ENCODE results near the gene SPINK1.

Gene SPINK1

DNA sequence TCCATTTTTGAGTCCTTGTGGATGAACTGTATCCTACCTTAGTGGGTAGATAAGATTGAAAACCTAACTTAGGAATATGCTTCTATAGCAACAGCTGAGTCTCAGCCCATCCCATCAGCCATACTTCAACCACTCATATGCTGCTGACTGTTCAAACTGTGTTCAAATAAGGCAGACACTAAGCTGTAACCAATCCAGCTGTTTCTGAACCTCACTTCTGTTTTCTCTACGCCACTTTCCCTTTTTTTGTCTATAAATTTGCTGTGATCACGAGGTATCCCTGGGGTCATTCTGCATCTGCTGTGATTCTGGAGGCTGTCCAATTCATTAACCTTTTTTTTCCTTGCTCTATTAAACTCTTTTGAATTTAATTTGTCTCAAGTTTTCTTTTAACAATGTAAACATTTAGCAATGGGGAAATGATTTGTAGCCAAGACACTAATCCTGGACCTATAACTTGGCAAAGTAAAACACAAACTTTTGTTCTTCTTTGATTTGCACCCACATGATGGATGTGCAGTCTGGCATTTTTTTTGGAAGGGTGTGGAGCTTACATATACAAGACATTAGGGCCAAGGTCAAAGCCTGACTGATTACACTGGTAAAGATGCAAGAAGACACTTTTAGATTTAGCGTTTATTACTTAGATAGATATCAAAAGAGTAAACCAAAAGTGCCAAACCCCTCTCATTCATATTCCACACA, 32.1 kb upstream of the SPINK1 start:
- Histone ChIP-seq H3K4ac (ENCODE audit: low read length) (no peak overlapping the region), H2AFZ (ENCODE audit: low read length) (no peak overlapping the region), H2BK12ac (ENCODE audit: low read length) (no peak overlapping the region), H3K23ac (ENCODE audit: low read depth, low read length, poor library complexity) (no peak overlapping the region), H2AK5ac (ENCODE audit: low read depth, low read length) (no peak overlapping the region), H3K36me3 (replicated peaks in 1 of 2; ENCODE audit: control insufficient read depth in 2 of 2, insufficient read depth in 2 of 2, low read length in 2 of 2) (no peaks in the 10 kb centered on the region), H3K4me2 (ENCODE audit: insufficient read depth, low read length, poor library complexity, severe bottlenecking) (no peak overlapping the region), H3K27me3 (ENCODE audit: control insufficient read depth in 3 of 3, insufficient read depth in 3 of 3, low read depth in 1 of 3, low read length in 3 of 3) (peaks cover 0 to 5% (median 0%) of the 10 kb centered on the region in 3 experiments), H3K9ac (ENCODE audit: low read depth, low read length, poor library complexity) (no peak overlapping the region), H2BK5ac (ENCODE audit: low read length) (no peak overlapping the region), H2BK120ac (ENCODE audit: low read depth, low read length) (no peak overlapping the region), H3K9me3 (replicated peaks in 1 of 2; ENCODE audit: control insufficient read depth in 2 of 2, insufficient read depth in 1 of 2, low read depth in 1 of 2, low read length in 2 of 2) (no peaks in the 10 kb centered on the region), H3K18ac (ENCODE audit: low read length) (no peak overlapping the region), H3K4me1 (ENCODE audit: control insufficient read depth in 2 of 2, insufficient read depth in 1 of 2, low read depth in 1 of 2, low read length in 2 of 2) (no peaks in the 10 kb centered on the region), H2BK15ac (ENCODE audit: low read length) (no peak overlapping the region), H4K91ac (ENCODE audit: low read depth, low read length, poor library complexity) (no peak overlapping the region), H3K27ac (replicated peaks; ENCODE audit: low read length) (no peak overlapping the region), H3K4me3 (ENCODE audit: low read length in 2 of 2) (no peak overlapping the region), H4K8ac (ENCODE audit: low read depth, low read length) (no peak overlapping the region), H3K14ac (ENCODE audit: low read length) (no peak overlapping the region), H3K79me1 (ENCODE audit: low read depth, low read length) (no peaks in the 10 kb centered on the region)
- DNase-seq (ENCODE audit: low spot score), result no peak
- WGBS, 2 donors (ENCODE audit: extremely low coverage in 2 of 2, insufficient read length in 2 of 2, insufficient replicate concordance in 1 of 2), result no CpG with 5 or more reads among the region's 3 CpGs

DNA sequence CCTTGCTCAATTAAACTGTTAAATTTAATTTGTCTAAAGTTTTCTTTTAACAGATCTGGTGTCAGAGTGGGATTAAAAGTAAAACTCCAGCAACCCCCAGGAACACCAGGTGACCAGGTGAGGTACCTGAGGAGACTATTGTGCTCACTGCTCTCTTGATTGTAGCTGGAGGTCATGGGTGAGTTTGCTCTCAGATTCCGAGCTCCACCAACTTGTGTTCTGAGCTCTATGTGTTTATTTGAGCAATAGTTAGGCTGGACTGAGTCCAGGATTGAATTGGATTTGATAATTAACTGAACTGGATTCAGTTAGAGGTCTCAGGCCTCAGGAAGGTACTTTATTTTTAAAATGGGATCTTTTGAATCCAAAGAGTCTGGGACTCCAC, 29.2 kb upstream of the SPINK1 start:
- Histone ChIP-seq H3K27me3 (ENCODE audit: control insufficient read depth in 3 of 3, insufficient read depth in 3 of 3, low read depth in 1 of 3, low read length in 3 of 3) (peaks cover 0 to 12% (median 0%) of the 10 kb centered on the region in 3 experiments), H3K79me1 (ENCODE audit: low read depth, low read length) (no peaks in the 10 kb centered on the region), H3K18ac (ENCODE audit: low read length) (no peak overlapping the region), H3K9ac (ENCODE audit: low read depth, low read length, poor library complexity) (no peak overlapping the region), H3K4me1 (ENCODE audit: control insufficient read depth in 2 of 2, insufficient read depth in 1 of 2, low read depth in 1 of 2, low read length in 2 of 2) (no peaks in the 10 kb centered on the region), H3K4me3 (ENCODE audit: low read length in 2 of 2) (no peak overlapping the region), H3K14ac (ENCODE audit: low read length) (no peak overlapping the region), H3K23ac (ENCODE audit: low read depth, low read length, poor library complexity) (no peak overlapping the region), H3K4me2 (ENCODE audit: insufficient read depth, low read length, poor library complexity, severe bottlenecking) (no peak overlapping the region), H3K27ac (replicated peaks; ENCODE audit: low read length) (no peak overlapping the region), H3K9me3 (replicated peaks in 1 of 2; ENCODE audit: control insufficient read depth in 2 of 2, insufficient read depth in 1 of 2, low read depth in 1 of 2, low read length in 2 of 2) (no peaks in the 10 kb centered on the region), H3K36me3 (replicated peaks in 1 of 2; ENCODE audit: control insufficient read depth in 2 of 2, insufficient read depth in 2 of 2, low read length in 2 of 2) (no peaks in the 10 kb centered on the region), H4K91ac (ENCODE audit: low read depth, low read length, poor library complexity) (no peak overlapping the region), H2BK12ac (ENCODE audit: low read length) (no peak overlapping the region), H2BK15ac (ENCODE audit: low read length) (no peak overlapping the region), H4K8ac (ENCODE audit: low read depth, low read length) (no peak overlapping the region), H2BK5ac (ENCODE audit: low read length) (no peak overlapping the region), H2AFZ (ENCODE audit: low read length) (no peak overlapping the region), H2BK120ac (ENCODE audit: low read depth, low read length) (no peak overlapping the region), H2AK5ac (ENCODE audit: low read depth, low read length) (no peak overlapping the region), H3K4ac (ENCODE audit: low read length) (no peak overlapping the region)
- WGBS, 2 donors (ENCODE audit: extremely low coverage in 2 of 2, insufficient read length in 2 of 2, insufficient replicate concordance in 1 of 2), result no CpG with 5 or more reads among the region's 1 CpG
- no peak for DNase-seq (ENCODE audit: low spot score)

DNA sequence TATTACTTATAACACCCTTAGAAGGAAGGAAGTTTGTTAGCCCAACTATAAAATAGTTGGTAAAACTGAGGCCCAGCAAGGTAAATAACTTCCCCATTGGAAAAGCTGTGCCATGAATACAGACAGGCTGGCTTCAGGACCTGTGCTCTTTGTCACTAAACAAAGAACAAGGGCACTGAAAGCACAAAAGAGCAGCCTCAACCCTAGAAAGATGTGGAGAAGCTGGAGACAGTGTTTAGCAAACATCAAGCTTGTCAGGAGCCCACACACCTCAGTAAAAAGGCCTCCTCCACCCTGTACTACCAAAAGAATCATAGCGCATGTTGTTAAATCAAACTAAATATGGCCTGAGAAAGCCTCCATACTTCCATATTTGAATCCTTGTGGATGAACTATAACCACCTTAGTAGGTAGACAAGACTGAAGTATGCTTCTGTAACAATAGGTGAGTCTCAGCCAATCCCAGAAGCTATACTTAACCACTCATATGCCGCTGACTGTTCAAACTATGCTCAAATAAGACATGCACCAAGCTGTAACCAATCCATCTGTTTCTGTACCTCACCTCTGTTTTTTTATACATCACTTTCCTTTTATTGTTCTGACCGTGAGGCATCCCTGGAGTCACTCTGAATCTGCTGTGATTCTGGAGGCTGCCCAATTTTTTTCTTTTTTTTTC, 28.6 kb upstream of the SPINK1 start:
- no peak overlapping the region for H3K18ac ChIP-seq (ENCODE audit: low read length)
- H3K4me2 ChIP-seq (ENCODE audit: insufficient read depth, low read length, poor library complexity, severe bottlenecking), result no peak overlapping the region
- H2BK120ac ChIP-seq (ENCODE audit: low read depth, low read length), result no peak overlapping the region
- H3K27ac ChIP-seq (replicated peaks; ENCODE audit: low read length), result no peak overlapping the region
- H2BK12ac ChIP-seq (ENCODE audit: low read length), result no peak overlapping the region
- no peak overlapping the region for H3K4ac ChIP-seq (ENCODE audit: low read length)
- H3K4me3 ChIP-seq (ENCODE audit: low read length in 2 of 2), result no peak overlapping the region
- peaks cover 0 to 16% (median 0%) of the 10 kb centered on the region in 3 experiments for H3K27me3 ChIP-seq (ENCODE audit: control insufficient read depth in 3 of 3, insufficient read depth in 3 of 3, low read depth in 1 of 3, low read length in 3 of 3)
- no peaks in the 10 kb centered on the region for H3K36me3 ChIP-seq (replicated peaks in 1 of 2; ENCODE audit: control insufficient read depth in 2 of 2, insufficient read depth in 2 of 2, low read length in 2 of 2)
- WGBS, 2 donors (ENCODE audit: extremely low coverage in 2 of 2, insufficient read length in 2 of 2, insufficient replicate concordance in 1 of 2), result no CpG with 5 or more reads among the region's 3 CpGs
- H2AFZ ChIP-seq (ENCODE audit: low read length), result no peak overlapping the region
- H3K9me3 ChIP-seq (replicated peaks in 1 of 2; ENCODE audit: control insufficient read depth in 2 of 2, insufficient read depth in 1 of 2, low read depth in 1 of 2, low read length in 2 of 2), result no peaks in the 10 kb centered on the region
- no peak for DNase-seq (ENCODE audit: low spot score)
- no peak overlapping the region for H2BK5ac ChIP-seq (ENCODE audit: low read length)
- no peak overlapping the region for H4K8ac ChIP-seq (ENCODE audit: low read depth, low read length)
- H2BK15ac ChIP-seq (ENCODE audit: low read length), result no peak overlapping the region
- no peaks in the 10 kb centered on the region for H3K4me1 ChIP-seq (ENCODE audit: control insufficient read depth in 2 of 2, insufficient read depth in 1 of 2, low read depth in 1 of 2, low read length in 2 of 2)
- H2AK5ac ChIP-seq (ENCODE audit: low read depth, low read length), result no peak overlapping the region
- no peaks in the 10 kb centered on the region for H3K79me1 ChIP-seq (ENCODE audit: low read depth, low read length)
- no peak overlapping the region for H3K14ac ChIP-seq (ENCODE audit: low read length)
- no peak overlapping the region for H4K91ac ChIP-seq (ENCODE audit: low read depth, low read length, poor library complexity)
- no peak overlapping the region for H3K9ac ChIP-seq (ENCODE audit: low read depth, low read length, poor library complexity)
- no peak overlapping the region for H3K23ac ChIP-seq (ENCODE audit: low read depth, low read length, poor library complexity)

DNA sequence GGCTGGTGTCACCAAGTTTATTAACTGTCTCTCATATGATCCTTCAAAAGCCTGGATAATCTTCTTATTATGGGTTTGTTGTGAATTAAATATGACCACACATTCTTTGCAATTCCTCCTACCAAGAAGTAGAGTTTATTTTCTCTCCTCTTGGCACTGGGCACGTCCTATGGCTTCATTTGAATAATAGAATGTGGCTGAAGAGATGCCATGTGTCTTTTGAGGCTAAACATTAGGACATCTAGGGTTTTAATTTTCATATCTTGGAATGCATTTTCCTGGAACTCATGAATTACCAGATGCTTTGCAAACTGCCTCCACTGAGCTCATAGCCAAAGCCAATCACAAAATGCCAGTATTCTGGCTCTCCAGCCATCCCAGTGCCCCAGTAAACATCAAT, 27.1 kb upstream of the SPINK1 start:
- H2BK120ac ChIP-seq (ENCODE audit: low read depth, low read length), result no peak overlapping the region
- DNase-seq (ENCODE audit: low spot score), result no peak
- no peak overlapping the region for H3K18ac ChIP-seq (ENCODE audit: low read length)
- H3K23ac ChIP-seq (ENCODE audit: low read depth, low read length, poor library complexity), result no peak overlapping the region
- no peak overlapping the region for H2AK5ac ChIP-seq (ENCODE audit: low read depth, low read length)
- H2BK15ac ChIP-seq (ENCODE audit: low read length), result no peak overlapping the region
- H3K4me3 ChIP-seq (ENCODE audit: low read length in 2 of 2), result no peak overlapping the region
- no peaks in the 10 kb centered on the region for H3K9me3 ChIP-seq (replicated peaks in 1 of 2; ENCODE audit: control insufficient read depth in 2 of 2, insufficient read depth in 1 of 2, low read depth in 1 of 2, low read length in 2 of 2)
- no peak overlapping the region for H2AFZ ChIP-seq (ENCODE audit: low read length)
- H3K4me1 ChIP-seq (ENCODE audit: control insufficient read depth in 2 of 2, insufficient read depth in 1 of 2, low read depth in 1 of 2, low read length in 2 of 2), result no peaks in the 10 kb centered on the region
- no peak overlapping the region for H2BK5ac ChIP-seq (ENCODE audit: low read length)
- H3K4ac ChIP-seq (ENCODE audit: low read length), result no peak overlapping the region
- H4K91ac ChIP-seq (ENCODE audit: low read depth, low read length, poor library complexity), result no peak overlapping the region
- H3K14ac ChIP-seq (ENCODE audit: low read length), result no peak overlapping the region
- H3K27ac ChIP-seq (replicated peaks; ENCODE audit: low read length), result no peak overlapping the region
- H2BK12ac ChIP-seq (ENCODE audit: low read length), result no peak overlapping the region
- no peak overlapping the region for H3K9ac ChIP-seq (ENCODE audit: low read depth, low read length, poor library complexity)
- no peaks in the 10 kb centered on the region for H3K36me3 ChIP-seq (replicated peaks in 1 of 2; ENCODE audit: control insufficient read depth in 2 of 2, insufficient read depth in 2 of 2, low read length in 2 of 2)
- H3K27me3 ChIP-seq (ENCODE audit: control insufficient read depth in 3 of 3, insufficient read depth in 3 of 3, low read depth in 1 of 3, low read length in 3 of 3), result peaks cover 0 to 19% (median 0%) of the 10 kb centered on the region in 3 experiments
- no peaks in the 10 kb centered on the region for H3K79me1 ChIP-seq (ENCODE audit: low read depth, low read length)
- no peak overlapping the region for H3K4me2 ChIP-seq (ENCODE audit: insufficient read depth, low read length, poor library complexity, severe bottlenecking)
- H4K8ac ChIP-seq (ENCODE audit: low read depth, low read length), result no peak overlapping the region
- WGBS, 2 donors (ENCODE audit: extremely low coverage in 2 of 2, insufficient read length in 2 of 2, insufficient replicate concordance in 1 of 2), result no CpG with 5 or more reads among the region's 1 CpG

All from neuronal stem cell (in vitro differentiated cells).